ENCODE results near the gene COPS9. TPM values are rescaled to one million over a fixed set of nuclear protein-coding genes. Genes with fewer than 3 reads are reported as not detected.

Gene COPS9
- total RNA-seq, 1 donor from 2014 or later = 98.1 TPM

GRCh38 chr2:240165034-240165433 lies 28.9 kb upstream of the COPS9 start:
- H3K4me1 ChIP-seq = no peaks in the 10 kb centered on the region
- no peaks in the 10 kb centered on the region for H3K9me3 ChIP-seq
- no peak overlapping the region for H3K4me3 ChIP-seq
- ATAC-seq (no peak), DNase-seq (peak; percentile 52)
- no peak overlapping the region for H3K27ac ChIP-seq
- TF ChIP-seq CTCF (IDR thresholded peaks at IDR 0.05) = no peak
- peaks cover 7% of the 10 kb centered on the region for H3K27me3 ChIP-seq
- intact Hi-C loops (cut with DNase I) = no loop called here
- no peaks in the 10 kb centered on the region for H3K36me3 ChIP-seq

DNA sequence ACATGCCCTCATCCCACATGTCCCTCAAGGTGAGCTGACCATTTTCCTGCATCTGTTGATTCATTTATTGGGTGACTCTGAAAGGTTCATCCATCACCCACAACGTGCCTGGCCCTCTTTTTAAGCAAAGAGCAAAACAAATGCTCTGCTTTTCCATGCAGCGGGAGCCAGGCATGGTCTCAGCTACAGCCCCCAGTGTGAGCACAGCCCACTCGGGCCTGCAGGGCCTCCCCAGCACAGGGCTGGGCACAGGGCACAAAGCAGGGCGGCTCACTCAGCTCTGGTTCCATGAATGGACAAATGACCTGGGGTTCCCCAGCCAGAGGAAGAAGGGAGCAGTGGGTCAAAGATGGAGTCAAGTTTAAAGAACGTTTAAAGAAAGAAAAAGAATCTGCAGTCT lies 28.5 kb upstream of the COPS9 start:
- no peak overlapping the region for H3K27ac ChIP-seq
- no peaks in the 10 kb centered on the region for H3K4me1 ChIP-seq
- no peak overlapping the region for H3K4me3 ChIP-seq
- no peaks in the 10 kb centered on the region for H3K9me3 ChIP-seq
- TF ChIP-seq CTCF (IDR thresholded peaks at IDR 0.05) = no peak
- DNase-seq (peak; percentile 34), ATAC-seq (no peak)
- H3K36me3 ChIP-seq = no peaks in the 10 kb centered on the region
- peaks cover 7% of the 10 kb centered on the region for H3K27me3 ChIP-seq
- intact Hi-C loops (cut with DNase I) = no loop called here

DNA sequence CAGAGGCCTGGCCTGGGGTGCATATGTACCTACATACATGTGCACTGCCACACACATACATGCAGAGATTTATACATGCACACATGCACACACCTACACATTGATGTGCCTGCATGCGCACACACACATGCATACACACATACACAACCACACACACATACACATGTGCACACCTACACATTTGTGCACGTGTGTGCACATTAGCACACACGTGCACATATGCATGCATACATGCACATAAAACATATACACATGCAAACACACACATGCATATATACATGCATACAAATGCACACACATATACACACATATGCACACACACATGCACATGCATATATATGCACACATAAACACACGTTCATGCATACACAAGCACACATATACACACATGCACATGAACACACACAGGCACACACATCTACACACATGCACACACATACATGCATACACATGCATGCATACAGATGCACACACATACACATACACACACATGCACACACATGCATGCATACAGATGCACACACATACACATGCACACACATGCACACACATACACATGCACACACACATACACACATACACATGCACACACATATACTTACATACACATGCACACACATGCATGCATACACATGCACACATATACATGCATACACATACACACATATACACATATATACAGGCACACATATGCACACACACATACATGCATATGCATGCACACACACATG lies 27.9 kb upstream of the COPS9 start:
- intact Hi-C loops (cut with DNase I) = no loop called here
- Histone ChIP-seq H3K36me3 (no peaks in the 10 kb centered on the region), H3K4me3 (no peak overlapping the region), H3K27me3 (peaks cover 7% of the 10 kb centered on the region), H3K4me1 (no peaks in the 10 kb centered on the region), H3K9me3 (no peaks in the 10 kb centered on the region), H3K27ac (no peak overlapping the region)
- TF ChIP-seq CTCF (IDR thresholded peaks at IDR 0.05) = no peak
- DNase-seq (no peak), ATAC-seq (no peak)

GRCh38 chr2:240162939-240163714 lies 27.0 kb upstream of the COPS9 start:
- peak; percentile 46 for DNase-seq
- no peaks in the 10 kb centered on the region for H3K9me3 ChIP-seq
- H3K36me3 ChIP-seq = no peaks in the 10 kb centered on the region
- no peak overlapping the region for H3K27ac ChIP-seq
- no peak for ATAC-seq
- intact Hi-C loops (cut with DNase I) = no loop called here
- no peak for TF ChIP-seq CTCF (IDR thresholded peaks at IDR 0.05)
- H3K4me3 ChIP-seq = no peak overlapping the region
- H3K4me1 ChIP-seq = no peaks in the 10 kb centered on the region
- H3K27me3 ChIP-seq = peaks cover 7% of the 10 kb centered on the region

DNA sequence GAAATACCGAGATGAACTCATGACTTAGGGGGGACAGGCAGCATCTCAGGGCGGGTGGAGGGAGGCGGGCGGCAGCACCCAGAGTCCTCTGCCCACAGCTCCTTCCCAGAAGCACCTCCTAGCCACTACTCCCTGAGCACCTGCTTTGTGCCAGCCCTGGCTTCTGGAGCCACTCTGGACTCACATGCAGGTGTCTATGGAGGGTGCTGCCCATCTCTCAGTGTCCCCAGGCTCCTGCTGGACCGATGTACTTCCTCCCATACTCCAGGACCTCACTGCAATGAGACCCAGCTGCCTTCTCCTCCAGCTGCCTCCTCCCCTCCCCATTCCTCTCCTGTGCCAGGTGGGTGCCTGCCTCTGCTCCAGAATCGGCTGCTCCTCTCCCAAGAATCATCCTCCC lies 26.4 kb upstream of the COPS9 start:
- peaks cover 7% of the 10 kb centered on the region for H3K27me3 ChIP-seq
- H3K4me3 ChIP-seq = no peak overlapping the region
- intact Hi-C loops (cut with DNase I) = no loop called here
- no peaks in the 10 kb centered on the region for H3K9me3 ChIP-seq
- DNase-seq = peak; percentile 41
- H3K27ac ChIP-seq = no peak overlapping the region
- H3K36me3 ChIP-seq = no peaks in the 10 kb centered on the region
- no peaks in the 10 kb centered on the region for H3K4me1 ChIP-seq
- no peak for ATAC-seq
- no peak for TF ChIP-seq CTCF (IDR thresholded peaks at IDR 0.05)
